BJ (cell line): ENCODE measurements around the gene PRPF8. TPM values are rescaled to one million over a fixed set of nuclear protein-coding genes. Genes with fewer than 3 reads are reported as not detected.

Source experiments
- CTCF ChIA-PET: fragments of 350-600 bp; formaldehyde crosslinking; extraction: SDS; loops from one replicate; lab custom pipeline; 2021; ENCODE audit warnings: antibody characterized with exemption, inconsistent platforms; lab: Yijun Ruan, JAX
- POLR2A ChIA-PET: fragments of 300-600 bp; sonication (Branson Sonifier 250); formaldehyde crosslinking; extraction: SDS; loops from one replicate; lab custom pipeline; 2021; ENCODE audit warnings: antibody characterized with exemption; lab: Charles Lee
- DNase-seq: peaks from one replicate; pipeline ENCODE4 v3.0.0-alpha.2; 2011; ENCODE audit warnings: low read depth
- H3K27me3 ChIP-seq: 2 replicates; pipeline ENCODE4 v1.6.0; 2011; ENCODE audit warnings: low read length; ENCODE audit not compliant: control insufficient read depth, insufficient read depth
- H3K36me3 ChIP-seq: 2 replicates; pipeline ENCODE4 v1.5.1; 2011; ENCODE audit warnings: low read length; ENCODE audit not compliant: control insufficient read depth, insufficient read depth
- H3K4me3 ChIP-seq: 2 replicates; pipeline ENCODE4 v1.5.1; 2011; ENCODE audit warnings: low read depth, mild to moderate bottlenecking, control low read depth, low read length
- polyA plus RNA-seq: library from polyadenylated mRNA; depleted of rRNA; stranded (reverse); fragments of >200 nt; gene quantifications from 2 replicates; pipeline ENCODE4 v1.2.3, GENCODE V29; 2011
- TF ChIP-seq, protein P1 (sequence below): IDR thresholded peaks from 2 replicates; pipeline ENCODE4 v1.5.1; 2011; ENCODE audit warnings: low read depth, mild to moderate bottlenecking, control low read depth, inconsistent platforms, low read length, moderate library complexity; ENCODE audit not compliant: insufficient read depth

Gene PRPF8
- polyA plus RNA-seq, 1 experiment, result 194 TPM

GRCh38 chr17:1635675-1636465 is 48.8 kb downstream of the PRPF8 start:
- CTCF ChIA-PET, result interaction anchor here (0.7 kb wide), 1 partner anchor 8 kb away, joined by 3 read pairs; no protein-coding TSS in a partner anchor
- POLR2A ChIA-PET, result no interaction called here
- H3K4me3 ChIP-seq, result no peak overlapping the region
- TF ChIP-seq, protein P1, sequence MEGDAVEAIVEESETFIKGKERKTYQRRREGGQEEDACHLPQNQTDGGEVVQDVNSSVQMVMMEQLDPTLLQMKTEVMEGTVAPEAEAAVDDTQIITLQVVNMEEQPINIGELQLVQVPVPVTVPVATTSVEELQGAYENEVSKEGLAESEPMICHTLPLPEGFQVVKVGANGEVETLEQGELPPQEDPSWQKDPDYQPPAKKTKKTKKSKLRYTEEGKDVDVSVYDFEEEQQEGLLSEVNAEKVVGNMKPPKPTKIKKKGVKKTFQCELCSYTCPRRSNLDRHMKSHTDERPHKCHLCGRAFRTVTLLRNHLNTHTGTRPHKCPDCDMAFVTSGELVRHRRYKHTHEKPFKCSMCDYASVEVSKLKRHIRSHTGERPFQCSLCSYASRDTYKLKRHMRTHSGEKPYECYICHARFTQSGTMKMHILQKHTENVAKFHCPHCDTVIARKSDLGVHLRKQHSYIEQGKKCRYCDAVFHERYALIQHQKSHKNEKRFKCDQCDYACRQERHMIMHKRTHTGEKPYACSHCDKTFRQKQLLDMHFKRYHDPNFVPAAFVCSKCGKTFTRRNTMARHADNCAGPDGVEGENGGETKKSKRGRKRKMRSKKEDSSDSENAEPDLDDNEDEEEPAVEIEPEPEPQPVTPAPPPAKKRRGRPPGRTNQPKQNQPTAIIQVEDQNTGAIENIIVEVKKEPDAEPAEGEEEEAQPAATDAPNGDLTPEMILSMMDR, result no peak
- DNase-seq, result no peak
- H3K27me3 ChIP-seq, result no peaks in the 10 kb centered on the region
- no peaks in the 10 kb centered on the region for H3K36me3 ChIP-seq

- DNase-seq, result no peak
- CTCF ChIA-PET, result interaction anchor here (0.7 kb wide), 1 partner anchor 9 kb away, joined by 3 read pairs; no protein-coding TSS in a partner anchor
- H3K4me3 ChIP-seq, result no peak overlapping the region
- TF ChIP-seq, protein P1, result no peak
- no peaks in the 10 kb centered on the region; the same call in 1 of the 2 replicates for H3K27me3 ChIP-seq
- H3K36me3 ChIP-seq, result no peaks in the 10 kb centered on the region
- POLR2A ChIA-PET, result no interaction called here
These were observed 49.6 kb downstream of the PRPF8 start for GRCh38 chr17:1634841-1635650.

GRCh38 chr17:1630662-1631061 is 54.0 kb downstream of the PRPF8 start:
- no peaks in the 10 kb centered on the region for H3K36me3 ChIP-seq
- TF ChIP-seq, protein P1, result no peak
- no peaks in the 10 kb centered on the region; the same call in 1 of the 2 replicates for H3K27me3 ChIP-seq
- POLR2A ChIA-PET, result no interaction called here
- no peak for DNase-seq
- H3K4me3 ChIP-seq, result no peak overlapping the region
- CTCF ChIA-PET, result interaction anchor here (0.6 to 3.7 kb wide), 24 partner anchors 10 to 351 kb away, joined by 3 to 64 read pairs (median 4); partner anchors contain the start of genes PITPNA, RILP and TRARG1

GRCh38 chr17:1629504-1630310 is 55.0 kb downstream of the PRPF8 start:
- CTCF ChIA-PET, result interaction anchor here (0.6 to 3.7 kb wide), 30 partner anchors 11 to 350 kb away, joined by 3 to 64 read pairs (median 4); partner anchors contain the start of genes RILP and TRARG1
- POLR2A ChIA-PET, result no interaction called here
- DNase-seq, result no peak

More at GRCh38 chr17:1629504-1630310, 55.0 kb downstream of the PRPF8 start:
- Histone ChIP-seq H3K36me3 (no peaks in the 10 kb centered on the region), H3K27me3 (no peaks in the 10 kb centered on the region; the same call in 1 of the 2 replicates), H3K4me3 (peak overlapping the region; percentile 74)
- TF ChIP-seq, protein P1, result peak; percentile 83
